NCI-H2029 (cell line): ENCODE measurements around the gene VCL.
"Not testable (repeated sequence)": the region's sequence is repeated elsewhere in the genome, so short reads cannot be mapped to it uniquely, and the experiment has no call there.

Experiments
- DNase-seq: peaks from one replicate; lab custom pipeline; 2025; lab: John Stamatoyannopoulos, UW

The VCL gene

GRCh38 chr10:74040200-74041126 is 42.5 kb downstream of the VCL start:
- DNase-seq, result no peak

DNA sequence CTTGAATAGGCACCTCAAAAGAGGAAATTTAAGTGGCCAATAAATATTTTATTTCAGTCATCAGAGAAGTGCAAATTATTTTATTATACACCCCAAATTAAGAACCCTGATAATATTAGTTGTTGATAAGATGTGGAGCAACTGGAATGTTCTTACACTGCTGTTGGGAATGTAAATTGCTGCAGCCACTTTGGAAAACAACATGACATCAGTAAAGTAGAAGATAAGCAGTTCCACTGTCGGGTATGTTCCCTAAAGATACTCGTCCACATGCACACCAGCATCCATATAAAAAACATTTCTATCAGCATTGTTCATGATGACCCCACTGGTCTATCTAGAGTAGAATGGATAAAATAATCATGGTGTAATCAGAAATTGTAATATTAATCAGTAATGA is 46.5 kb downstream of the VCL start:
- no peak for DNase-seq

DNA sequence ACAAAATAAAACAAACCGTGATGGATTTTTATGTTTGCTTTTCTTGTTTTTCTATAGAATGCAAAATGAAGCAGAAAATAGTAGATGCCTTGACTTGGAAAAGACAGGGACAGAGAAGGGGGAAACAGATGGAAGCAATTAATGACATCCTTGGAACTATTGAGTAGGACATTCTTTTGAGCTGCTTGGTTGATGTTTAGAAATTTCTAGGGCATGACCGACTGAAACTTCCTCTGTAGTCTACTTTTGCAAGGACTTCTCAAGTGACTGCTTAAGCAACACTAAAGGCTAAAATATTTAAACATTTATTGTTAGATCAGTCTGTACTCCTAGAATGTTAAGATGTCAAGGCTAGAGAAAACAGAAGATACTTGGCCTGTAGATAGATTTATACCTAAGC is 49.4 kb downstream of the VCL start:
- no peak for DNase-seq

- DNase-seq, result no peak
These were observed 50.0 kb downstream of the VCL start for GRCh38 chr10:74047871-74048270.

DNA sequence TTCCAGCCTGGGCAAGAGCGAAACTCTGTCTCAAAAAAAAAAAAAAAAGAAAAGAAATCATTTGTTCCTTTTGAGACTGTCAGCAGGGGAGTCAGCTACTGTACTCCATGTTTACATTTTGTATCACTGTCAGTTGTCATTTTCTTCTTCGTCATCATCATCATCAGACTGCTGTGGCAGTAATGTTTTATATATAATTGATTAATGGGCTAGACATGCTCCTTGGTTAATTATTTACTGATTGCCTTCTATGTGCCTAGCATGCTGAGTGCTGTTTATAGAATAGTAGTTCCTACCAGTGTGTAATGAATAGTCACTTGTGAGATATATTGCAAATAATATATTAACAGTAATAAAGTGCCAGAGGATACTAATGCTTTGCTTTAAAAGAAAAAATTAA is 50.5 kb downstream of the VCL start:
- DNase-seq, result no peak

DNA sequence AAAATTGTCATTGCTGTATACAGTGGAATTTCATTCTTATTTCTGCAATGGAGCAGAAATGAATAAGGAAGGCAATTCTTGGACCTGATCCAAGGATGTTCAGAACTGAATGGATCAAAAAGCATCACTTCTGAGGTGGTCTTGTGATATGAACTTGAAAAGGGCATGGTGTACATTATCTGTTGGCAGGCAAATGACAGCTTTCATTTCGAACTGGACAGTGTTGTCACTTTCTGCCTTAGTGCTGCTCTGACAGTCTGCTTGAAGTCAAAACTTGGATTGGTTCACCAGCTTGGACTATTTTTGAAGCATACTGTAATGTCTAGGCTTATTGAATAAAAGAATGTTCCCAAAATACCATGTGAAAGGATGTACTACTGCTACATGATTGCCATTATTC is 52.0 kb downstream of the VCL start:
- DNase-seq, result no peak

DNA sequence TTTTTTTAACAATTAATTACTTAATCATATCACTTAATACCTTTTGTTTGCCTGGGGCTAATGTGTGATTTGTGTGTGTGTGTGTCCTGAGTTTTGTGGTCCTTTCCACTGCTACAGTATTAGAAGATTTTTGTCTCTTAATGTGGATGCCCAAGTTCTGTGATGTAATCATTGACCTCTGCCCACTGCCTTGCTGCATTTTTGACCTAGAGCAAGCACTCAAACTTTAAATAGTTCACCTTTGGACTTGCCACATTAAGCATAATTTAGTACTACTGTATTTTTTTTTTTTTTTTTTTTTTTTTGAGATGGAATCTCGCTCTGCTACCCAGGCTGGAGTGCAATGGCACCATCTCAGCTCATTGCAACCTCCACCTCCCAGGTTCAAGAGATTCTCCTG is 52.7 kb downstream of the VCL start:
- DNase-seq, result no peak

GRCh38 chr10:74051736-74052342 is 53.9 kb downstream of the VCL start:
- no peak for DNase-seq

GRCh38 chr10:74052994-74053393 is 55.1 kb downstream of the VCL start:
- DNase-seq, result no peak

DNA sequence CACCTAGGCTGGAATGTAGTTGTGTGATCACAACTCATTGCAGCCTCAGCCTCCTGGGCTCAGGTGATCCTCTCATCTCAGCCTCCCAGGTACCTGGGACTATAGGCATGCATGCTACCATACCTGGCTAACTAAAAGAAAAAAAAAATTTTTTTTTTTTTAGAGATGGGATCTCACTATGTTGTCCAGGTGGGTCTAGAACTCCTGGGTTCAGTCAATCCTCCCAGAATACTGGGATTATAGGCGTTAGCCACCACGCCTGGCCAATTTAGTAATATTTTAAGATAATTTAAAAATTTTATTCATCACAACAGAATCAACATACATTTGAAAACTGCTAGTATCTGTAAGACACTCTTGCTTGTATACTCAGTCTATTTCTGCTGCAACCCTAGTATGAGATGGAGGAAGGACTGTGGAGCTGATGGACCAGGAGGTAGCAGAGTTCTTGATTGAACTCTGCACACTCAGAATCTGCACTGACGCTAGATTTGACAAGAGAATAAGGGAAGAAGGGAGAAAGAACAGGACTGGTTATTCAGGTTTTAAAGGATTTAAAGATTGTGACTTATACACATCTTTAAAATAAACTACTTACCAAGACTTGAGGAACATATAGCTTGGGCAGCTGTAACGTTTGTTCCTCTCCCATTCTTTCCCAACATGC is 57.6 kb downstream of the VCL start:
- no peak for DNase-seq

- no peak for DNase-seq
These were observed 58.3 kb downstream of the VCL start for GRCh38 chr10:74056050-74056818.

DNA sequence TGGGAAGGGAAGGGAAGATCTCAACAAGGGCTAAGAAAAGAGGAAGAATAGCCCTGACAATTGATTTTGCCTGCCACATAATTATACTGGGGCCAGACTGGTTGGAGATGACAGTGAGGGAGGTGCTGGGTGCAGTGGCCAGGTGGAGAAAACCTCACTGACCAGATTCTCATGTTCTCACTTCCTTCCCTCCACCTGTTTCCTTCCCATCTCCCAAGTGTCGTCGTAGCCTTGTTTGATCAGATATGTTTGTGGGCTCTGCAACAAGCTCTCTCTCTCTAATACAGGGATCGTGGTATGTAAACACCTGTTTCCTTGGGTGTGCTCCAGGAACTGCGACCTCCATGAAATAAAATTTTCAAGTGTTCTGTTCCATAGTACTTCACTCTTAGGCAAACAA is 60.2 kb downstream of the VCL start:
- DNase-seq, result no peak

GRCh38 chr10:74058658-74059057 is 60.7 kb downstream of the VCL start:
- DNase-seq, result peak; percentile 51

DNA sequence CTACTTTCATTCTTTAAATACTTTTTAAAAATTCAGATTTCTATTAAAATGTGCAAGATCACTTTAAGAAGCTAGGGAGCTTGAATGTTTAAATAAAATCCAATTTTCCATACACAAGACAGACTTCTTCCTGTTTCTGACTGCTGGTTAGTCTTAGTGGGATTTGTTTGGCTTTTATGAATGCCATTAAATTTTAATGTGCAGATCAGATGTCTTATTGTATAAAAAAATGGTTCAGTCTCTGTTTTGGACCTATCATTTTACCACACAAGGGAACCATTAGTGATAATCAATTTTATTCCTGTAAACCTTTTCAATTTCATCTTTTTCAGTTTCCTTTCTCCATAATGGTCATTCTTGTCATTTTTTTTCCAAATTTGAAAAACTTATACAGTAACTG is 63.2 kb downstream of the VCL start:
- no peak for DNase-seq

DNA sequence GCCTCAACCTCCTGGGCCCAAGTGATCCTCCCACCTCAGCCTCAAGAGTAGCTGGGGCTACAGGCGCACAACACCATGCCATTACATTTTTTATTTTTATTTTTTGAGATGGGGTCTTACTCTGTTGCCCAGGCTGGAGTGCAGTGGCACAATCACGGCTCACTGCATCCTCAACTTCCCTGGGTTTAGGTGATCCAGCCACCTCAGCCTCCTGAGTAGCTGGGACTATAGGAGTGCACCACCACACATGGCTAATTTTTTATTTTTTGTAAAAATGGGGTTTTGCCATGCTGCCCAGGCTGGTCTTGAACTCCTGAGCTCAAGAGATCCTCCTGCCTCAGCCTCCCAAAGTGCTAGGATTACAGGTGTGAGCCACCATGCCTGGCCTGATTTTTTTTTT is 64.1 kb downstream of the VCL start:
- not testable (repeated sequence) for DNase-seq

DNA sequence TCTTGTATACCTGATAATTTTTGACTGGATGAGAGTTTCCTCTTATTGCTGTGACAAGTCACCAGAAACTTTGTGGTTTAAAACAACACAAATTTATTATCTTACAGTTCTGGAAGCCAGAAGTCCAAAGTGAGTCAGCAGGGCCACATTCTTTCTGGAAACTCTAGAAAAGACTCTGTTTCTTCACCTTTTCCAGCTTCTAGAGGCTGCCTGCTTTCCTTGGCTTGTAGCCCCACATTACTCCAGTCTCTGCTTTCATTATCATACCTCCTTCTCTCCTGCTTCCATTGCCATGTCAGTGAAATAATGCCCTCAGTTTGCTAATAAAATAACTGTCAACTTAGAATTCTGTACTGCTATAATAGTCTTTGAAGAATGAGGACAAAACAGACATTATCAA is 65.3 kb downstream of the VCL start:
- DNase-seq, result no peak

DNA sequence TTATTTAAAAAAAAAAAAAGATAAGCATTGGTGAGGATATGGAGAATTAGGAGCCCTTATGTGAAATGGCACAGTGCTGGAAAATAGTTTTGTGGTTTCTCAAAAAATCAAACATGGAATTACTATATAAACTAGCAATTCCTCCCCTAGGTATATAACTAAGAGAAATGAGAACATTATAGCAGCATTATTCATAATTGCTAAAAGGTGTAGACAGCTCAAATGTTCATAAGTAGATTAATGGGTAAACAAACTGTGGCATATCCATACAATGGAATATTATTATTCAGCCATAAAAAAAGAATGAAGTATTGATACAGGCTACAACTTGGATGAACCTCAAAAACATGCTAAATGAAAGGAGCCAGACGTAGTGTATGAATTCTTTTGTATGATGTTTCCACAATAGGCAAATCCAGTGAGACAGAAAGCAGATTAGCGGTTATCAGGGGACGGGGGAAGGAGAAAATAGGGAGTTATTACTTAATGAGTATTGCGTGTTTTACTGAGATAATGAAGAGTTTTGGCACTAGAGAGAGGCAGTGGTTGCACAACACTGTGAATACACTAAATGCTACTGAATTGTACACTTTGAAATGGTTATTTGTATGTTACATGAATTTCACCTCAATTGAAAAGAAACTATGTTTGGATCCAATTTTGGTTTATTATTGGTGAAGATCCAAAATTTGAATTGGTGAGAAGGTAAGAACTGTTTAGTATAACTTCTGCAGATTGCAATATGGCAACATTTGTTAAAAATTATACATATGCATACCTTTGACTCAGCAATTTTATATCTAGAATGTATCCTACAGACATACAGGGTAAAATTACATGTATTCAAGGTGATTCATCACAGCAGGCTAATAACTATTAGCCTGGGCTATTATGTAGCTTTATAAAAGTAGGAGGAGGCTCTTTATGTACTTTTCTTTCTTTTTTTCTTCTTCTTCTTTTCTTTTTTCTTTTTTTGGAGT is 69.7 kb downstream of the VCL start:
- no peak for DNase-seq

- no peak for DNase-seq
These were observed 73.2 kb downstream of the VCL start for GRCh38 chr10:74071157-74071556.

GRCh38 chr10:74072503-74072902 is 74.6 kb downstream of the VCL start:
- no peak for DNase-seq

DNA sequence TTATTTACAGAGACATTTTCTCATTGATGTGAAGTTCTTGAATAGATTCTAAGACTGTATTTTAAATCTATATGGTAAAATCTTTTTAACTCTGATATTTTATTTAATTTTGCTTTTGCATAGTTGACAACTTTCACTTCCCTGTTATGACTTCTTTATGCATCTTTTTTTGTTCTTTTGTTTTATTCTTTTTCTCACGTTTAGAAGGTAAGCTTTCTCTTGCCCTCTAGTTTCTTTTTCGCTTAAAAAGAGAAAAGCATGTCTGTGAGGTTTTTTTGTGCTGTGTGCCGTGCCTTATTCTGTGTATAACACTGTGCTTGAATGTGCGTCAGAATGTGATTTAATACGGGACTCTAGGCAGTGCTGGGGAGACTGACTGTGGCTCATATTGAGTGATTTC is 78.0 kb downstream of the VCL start:
- no peak for DNase-seq

DNA sequence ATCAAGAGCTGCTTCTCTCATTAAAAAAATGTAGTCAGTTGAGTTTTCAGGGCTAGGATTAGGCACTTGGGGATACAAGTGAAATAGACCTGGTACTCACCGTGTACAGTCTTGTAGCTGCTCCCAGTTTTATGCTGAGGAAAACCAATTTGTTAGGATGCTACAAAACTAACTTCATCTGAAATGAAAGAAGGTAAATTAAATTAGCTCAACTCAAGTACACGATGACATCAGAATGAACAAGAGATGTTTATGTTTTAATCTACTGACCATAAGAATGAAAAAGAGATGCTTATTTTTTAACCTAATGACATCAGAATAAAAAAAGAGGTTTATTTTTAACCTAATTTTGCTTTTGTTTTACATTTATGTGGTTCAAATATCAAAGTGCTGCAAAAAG is 79.0 kb downstream of the VCL start:
- DNase-seq, result no peak
